Activated CD4-positive, alpha-beta T cell treated with anti-CD3 and anti-CD28 coated beads, Interleukin-2, amount 10 ng/mL, durations not matched to agents 7 days and 5 days (primary cell): ENCODE data around the gene RASGRP1. TPM values are rescaled to one million over a fixed set of nuclear protein-coding genes. Genes with fewer than 3 reads are reported as not detected.
A peak's percentile ranks its signal among the peaks of the same experiment; 100 is the strongest.

Source experiments
- CTCF ChIA-PET: fragments of 350-600 bp; sonication (Branson Sonifier 250); formaldehyde crosslinking; loops from one replicate; lab custom pipeline; 2021; ENCODE audit warnings: antibody characterized with exemption; lab: Charles Lee
- POLR2A ChIA-PET: fragments of 350-600 bp; sonication (Branson Sonifier 250); formaldehyde crosslinking; loops from one replicate; lab custom pipeline; 2021; ENCODE audit warnings: antibody characterized with exemption; lab: Charles Lee
- DNase-seq: peaks from one replicate; pipeline ENCODE4 v3.0.0-alpha.2; 2020
- H3K27ac Mint-ChIP-seq: one replicate; pipeline ENCODE4 v1.8.0; 2021; ENCODE audit warnings: mild to moderate bottlenecking, moderate library complexity, mixed read lengths
- H3K27me3 Mint-ChIP-seq: one replicate; pipeline ENCODE4 v1.8.0; 2021; ENCODE audit warnings: mixed read lengths
- H3K36me3 Mint-ChIP-seq: one replicate; pipeline ENCODE4 v1.8.0; 2021; ENCODE audit warnings: low read depth, mixed read lengths
- H3K4me1 Mint-ChIP-seq: one replicate; pipeline ENCODE4 v1.8.0; 2021; ENCODE audit warnings: mixed read lengths
- H3K4me3 Mint-ChIP-seq: one replicate; pipeline ENCODE4 v1.8.0; 2021; ENCODE audit warnings: mild to moderate bottlenecking, moderate library complexity, mixed read lengths
- H3K9me3 Mint-ChIP-seq: one replicate; pipeline ENCODE4 v1.8.0; 2021; ENCODE audit warnings: mixed read lengths
- total RNA-seq, 2 experiments: library from RNA; stranded (reverse); gene quantifications; one replicate each; pipeline ENCODE4 v1.2.3, GENCODE V29; 2021

Gene RASGRP1
- 100 to 1,000 TPM; 185 to 204 TPM for total RNA-seq

DNA sequence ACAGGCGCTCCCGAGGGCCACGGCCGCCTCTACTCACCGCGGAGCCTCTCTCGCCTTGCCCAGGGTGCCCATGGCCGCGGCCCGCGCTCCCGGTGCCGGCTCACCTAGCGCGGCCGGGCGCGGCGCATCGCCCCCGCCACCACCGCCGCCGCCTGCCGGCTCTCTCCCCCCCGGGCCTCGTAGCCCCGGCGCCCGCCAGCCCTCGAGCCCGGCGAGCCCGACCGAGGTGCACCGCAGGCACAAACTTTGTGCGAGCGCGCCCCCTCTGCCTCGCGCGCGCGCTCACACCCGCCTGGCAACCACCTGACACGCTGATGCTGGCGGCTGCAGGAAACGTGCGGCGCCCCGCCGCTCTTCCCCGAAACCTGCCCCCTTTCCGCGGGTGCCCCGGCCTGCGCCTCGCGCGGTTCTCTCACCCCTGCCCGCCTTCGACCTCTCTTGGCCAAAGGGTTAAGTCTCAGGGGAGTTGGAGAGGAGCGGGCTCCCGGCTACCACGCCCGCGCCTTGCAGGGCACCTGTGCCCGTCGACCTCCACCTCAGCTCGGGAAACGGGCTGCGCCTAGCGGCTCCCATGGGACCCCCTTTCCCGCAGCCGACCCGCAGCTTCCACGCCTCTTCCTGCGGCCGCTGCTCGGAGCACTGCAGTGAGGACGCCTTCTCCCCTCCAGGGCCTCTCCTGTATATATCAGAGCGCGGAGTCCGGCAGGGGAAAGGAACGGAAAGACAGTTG lies at the start of gene RASGRP1:
Gene RASGRP1, minus strand, starts transcription at position 258 of the 730 bp plus-strand sequence. Its CDS starts 186 bp downstream, at position 72.
- H3K4me1 Mint-ChIP-seq: peaks cover 50% of the 10 kb centered on the region
- no peaks in the 10 kb centered on the region for H3K27me3 Mint-ChIP-seq
- POLR2A ChIA-PET: interaction anchor here (0.9 to 2.3 kb wide), 8 partner anchors 47 to 135 kb away, joined by 3 to 20 read pairs (median 10); no protein-coding TSS in a partner anchor
- peak; percentile 89 for DNase-seq
- CTCF ChIA-PET: interaction anchor here (0.7 to 9.6 kb wide), 54 partner anchors 9 to 158 kb away, joined by 3 to 194 read pairs (median 6); no protein-coding TSS in a partner anchor
- peak within 1 kb of the TSS; percentile 95 for H3K27ac Mint-ChIP-seq
- H3K36me3 Mint-ChIP-seq: peaks cover 51% of the 10 kb centered on the region
- H3K9me3 Mint-ChIP-seq: peaks cover 2% of the 10 kb centered on the region
- H3K4me3 Mint-ChIP-seq: peak within 1 kb of the TSS; percentile 98

DNA sequence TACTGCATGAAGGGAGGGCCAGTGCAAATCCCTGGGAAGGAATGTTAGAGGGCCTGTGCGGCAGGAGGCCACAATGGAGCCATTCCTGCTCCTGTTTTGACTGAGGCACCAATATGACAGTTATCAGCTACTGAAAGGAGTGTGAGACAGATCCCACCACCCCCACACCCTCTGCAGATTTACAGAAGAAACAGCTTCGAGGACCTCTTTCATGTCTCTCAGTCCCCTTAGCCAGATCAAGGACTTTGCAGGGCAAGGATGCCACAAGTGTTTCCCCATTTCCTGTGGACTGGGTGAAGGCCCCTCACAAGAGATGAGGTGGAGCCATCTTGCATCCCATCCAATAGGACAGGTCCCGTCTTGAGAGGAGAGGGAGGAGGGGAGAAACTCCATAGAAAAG lies 48.5 kb upstream of the RASGRP1 start:
- no peak for DNase-seq
- no peak overlapping the region for H3K4me3 Mint-ChIP-seq
- no peaks in the 10 kb centered on the region for H3K27me3 Mint-ChIP-seq
- CTCF ChIA-PET: interaction anchor here (0.8 to 6.4 kb wide), 7 partner anchors 11 to 75 kb away, joined by 3 to 33 read pairs (median 4); partner anchors contain the start of gene RASGRP1
- POLR2A ChIA-PET: no interaction called here
- H3K9me3 Mint-ChIP-seq: peaks cover 14% of the 10 kb centered on the region
- H3K4me1 Mint-ChIP-seq: peaks cover 63% of the 10 kb centered on the region
- H3K27ac Mint-ChIP-seq: peak overlapping the region; percentile 96
- peaks cover 19% of the 10 kb centered on the region for H3K36me3 Mint-ChIP-seq

DNA sequence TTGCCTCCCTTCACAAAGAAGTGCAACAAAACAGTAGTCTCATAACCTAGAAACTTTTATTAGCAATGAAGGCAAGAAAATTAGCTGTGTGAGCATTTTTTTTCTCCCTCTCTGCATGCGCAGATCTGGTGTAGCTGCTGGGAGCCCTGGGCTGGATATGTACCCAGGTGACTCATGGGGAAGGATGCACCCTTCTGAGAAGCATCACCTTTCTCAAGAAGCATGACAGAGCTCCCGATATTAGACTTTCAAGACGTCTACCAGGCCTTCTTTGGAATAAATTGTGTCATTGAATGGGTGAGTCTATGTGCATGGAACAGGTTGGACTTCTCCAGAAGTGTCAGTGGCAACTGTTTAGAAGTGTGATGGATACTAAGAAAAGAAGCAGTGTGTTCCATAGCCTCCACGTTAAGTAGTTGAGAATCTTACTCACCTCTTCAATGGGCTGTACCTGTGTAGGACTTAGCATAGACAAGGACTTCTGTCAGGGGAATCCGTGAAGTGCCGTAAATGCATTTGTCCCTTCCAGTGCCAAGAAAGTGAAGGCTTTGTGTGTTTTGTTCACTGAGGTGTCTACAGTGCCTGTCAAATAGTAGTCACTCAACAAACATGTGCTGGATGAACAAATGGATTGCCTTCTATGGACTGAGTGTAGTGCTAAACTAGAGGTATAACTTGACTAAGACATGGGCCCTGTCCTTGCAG lies 47.7 kb upstream of the RASGRP1 start:
- ChIA-PET CTCF (interaction anchor here (0.6 to 6.4 kb wide), 17 partner anchors 8 to 79 kb away, joined by 3 to 33 read pairs (median 4); partner anchors contain the start of gene RASGRP1), POLR2A (interaction anchor here (0.6 to 2.1 kb wide), 5 partner anchors 40 to 74 kb away, joined by 3 to 19 read pairs (median 4); no protein-coding TSS in a partner anchor)
- Mint-ChIP-seq H3K4me3 (peak overlapping the region; percentile 67), H3K9me3 (peaks cover 14% of the 10 kb centered on the region), H3K4me1 (peaks cover 60% of the 10 kb centered on the region), H3K27me3 (no peaks in the 10 kb centered on the region), H3K27ac (peak overlapping the region; percentile 96), H3K36me3 (peaks cover 19% of the 10 kb centered on the region)
- DNase-seq: peak; percentile 39

DNA sequence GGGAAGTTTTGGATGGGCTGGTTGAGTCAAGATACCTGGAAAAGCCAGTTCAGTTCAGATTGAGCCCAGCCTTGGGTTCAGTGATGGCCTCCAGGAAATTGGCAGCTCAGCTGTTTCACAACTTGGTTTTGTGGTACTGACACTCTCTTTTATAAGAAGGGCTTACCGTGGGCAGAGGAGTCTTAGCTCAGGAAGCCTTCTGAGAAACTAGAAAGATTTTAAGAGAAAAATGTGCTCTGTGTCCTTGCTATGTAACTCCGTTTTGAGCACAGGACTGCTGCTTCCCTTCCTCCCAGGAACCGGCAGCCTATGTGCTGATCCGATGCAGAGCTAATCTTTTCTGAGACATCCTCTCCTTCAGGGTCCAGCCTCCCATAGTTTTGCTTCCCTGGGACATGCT lies 46.6 kb upstream of the RASGRP1 start:
- Mint-ChIP-seq H3K27ac (peak overlapping the region; percentile 96), H3K36me3 (peaks cover 19% of the 10 kb centered on the region), H3K4me3 (peak overlapping the region; percentile 67), H3K4me1 (peaks cover 67% of the 10 kb centered on the region), H3K9me3 (peaks cover 14% of the 10 kb centered on the region), H3K27me3 (no peaks in the 10 kb centered on the region)
- DNase-seq: peak; percentile 61
- CTCF ChIA-PET: interaction anchor here (0.8 to 6.4 kb wide), 17 partner anchors 9 to 87 kb away, joined by 3 to 33 read pairs (median 4); partner anchors contain the start of gene RASGRP1
- POLR2A ChIA-PET: interaction anchor here (0.7 to 2.1 kb wide), 7 partner anchors 18 to 75 kb away, joined by 3 to 19 read pairs (median 4); no protein-coding TSS in a partner anchor

DNA sequence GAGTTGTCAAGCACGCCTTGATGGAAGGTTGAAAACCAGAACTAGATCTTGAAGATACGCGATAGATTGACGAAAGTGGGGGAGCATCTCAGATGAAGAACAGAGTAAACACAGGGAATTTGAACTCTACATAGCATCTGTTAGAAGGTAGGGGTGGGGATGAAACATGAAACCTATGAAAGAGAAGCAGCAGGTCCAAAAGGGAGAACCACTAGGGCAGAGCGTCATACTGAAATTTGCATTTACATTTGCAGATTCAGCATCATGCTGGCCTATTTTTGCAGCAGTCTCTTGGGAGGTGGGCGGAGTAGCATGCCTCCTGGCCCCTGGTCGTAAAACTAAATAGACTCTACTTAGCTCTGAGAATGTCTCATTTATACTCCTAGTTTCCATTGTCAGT lies 46.1 kb upstream of the RASGRP1 start:
- CTCF ChIA-PET: interaction anchor here (0.8 to 6.4 kb wide), 14 partner anchors 10 to 87 kb away, joined by 3 to 33 read pairs (median 4); partner anchors contain the start of gene RASGRP1
- peaks cover 14% of the 10 kb centered on the region for H3K9me3 Mint-ChIP-seq
- peak overlapping the region; percentile 96 for H3K27ac Mint-ChIP-seq
- peaks cover 68% of the 10 kb centered on the region for H3K4me1 Mint-ChIP-seq
- DNase-seq: peak; percentile 53
- H3K27me3 Mint-ChIP-seq: no peaks in the 10 kb centered on the region
- peak overlapping the region; percentile 67 for H3K4me3 Mint-ChIP-seq
- POLR2A ChIA-PET: interaction anchor here (0.7 to 2.1 kb wide), 6 partner anchors 18 to 72 kb away, joined by 3 to 19 read pairs (median 4); no protein-coding TSS in a partner anchor
- peaks cover 19% of the 10 kb centered on the region for H3K36me3 Mint-ChIP-seq

DNA sequence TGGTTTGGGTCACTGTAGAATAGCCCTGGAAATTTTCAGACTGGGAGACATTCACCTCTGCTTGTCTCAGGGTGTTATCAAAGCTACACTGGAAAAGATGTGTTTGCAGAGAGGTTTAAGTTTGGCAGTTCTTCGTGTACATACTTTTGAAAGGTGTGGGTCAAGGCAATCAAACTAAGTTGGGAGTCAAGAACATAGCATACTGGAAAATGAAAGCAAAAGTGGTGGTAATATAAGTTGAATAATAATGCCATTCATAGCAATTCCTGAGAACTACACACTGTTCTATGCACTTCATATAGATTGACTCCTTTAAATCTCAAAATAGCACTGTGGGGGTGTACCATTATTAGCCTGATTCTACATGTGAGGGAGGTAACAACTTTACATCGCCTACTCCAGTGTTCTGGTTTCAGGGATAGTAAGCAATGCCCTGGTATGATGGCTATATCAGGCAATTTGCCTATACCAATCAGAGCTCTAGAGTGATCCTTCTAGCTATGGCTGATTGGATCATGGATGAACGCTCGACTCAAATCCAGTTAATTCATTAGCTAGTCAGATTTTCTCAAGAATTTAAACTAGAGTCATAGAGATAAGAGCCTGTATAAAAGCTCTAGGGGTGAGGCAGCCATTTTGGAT lies 44.6 kb upstream of the RASGRP1 start:
- Mint-ChIP-seq H3K4me3 (no peak overlapping the region), H3K27me3 (no peaks in the 10 kb centered on the region), H3K9me3 (peaks cover 14% of the 10 kb centered on the region), H3K27ac (peak overlapping the region; percentile 96), H3K36me3 (peaks cover 19% of the 10 kb centered on the region), H3K4me1 (peaks cover 69% of the 10 kb centered on the region)
- ChIA-PET CTCF (interaction anchor here (0.6 to 6.4 kb wide), 8 partner anchors 8 to 729 kb away, joined by 3 to 33 read pairs (median 4); partner anchors contain the start of gene RASGRP1), POLR2A (interaction anchor here (0.5 kb wide), 1 partner anchor 536 kb away, joined by 4 read pairs; no protein-coding TSS in a partner anchor)
- no peak for DNase-seq

DNA sequence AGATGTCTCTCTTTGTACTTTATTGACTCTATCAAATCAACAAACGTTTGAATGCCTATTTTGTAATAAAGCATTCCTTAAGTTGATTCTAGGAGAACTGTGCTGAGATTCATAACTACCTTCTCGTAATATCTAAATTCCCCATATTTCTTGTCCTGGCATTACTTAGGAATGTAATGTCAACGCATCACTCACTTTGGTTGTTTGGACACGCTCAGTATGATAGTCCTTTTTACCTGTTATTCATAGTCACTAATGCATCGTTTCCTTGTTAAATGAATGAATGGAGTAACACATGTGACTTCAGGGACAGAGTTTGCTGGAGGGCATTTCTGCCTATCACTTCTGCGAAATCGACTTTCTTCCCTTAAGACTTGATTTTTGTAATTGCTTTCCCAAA lies 44.1 kb upstream of the RASGRP1 start:
- Mint-ChIP-seq H3K27me3 (no peaks in the 10 kb centered on the region), H3K27ac (peak overlapping the region; percentile 96), H3K9me3 (peaks cover 14% of the 10 kb centered on the region), H3K4me3 (no peak overlapping the region), H3K4me1 (peaks cover 67% of the 10 kb centered on the region), H3K36me3 (peaks cover 19% of the 10 kb centered on the region)
- CTCF ChIA-PET: interaction anchor here (1.2 to 6.4 kb wide), 5 partner anchors 10 to 44 kb away, joined by 3 to 33 read pairs (median 6); partner anchors contain the start of gene RASGRP1
- POLR2A ChIA-PET: no interaction called here
- DNase-seq: no peak

DNA sequence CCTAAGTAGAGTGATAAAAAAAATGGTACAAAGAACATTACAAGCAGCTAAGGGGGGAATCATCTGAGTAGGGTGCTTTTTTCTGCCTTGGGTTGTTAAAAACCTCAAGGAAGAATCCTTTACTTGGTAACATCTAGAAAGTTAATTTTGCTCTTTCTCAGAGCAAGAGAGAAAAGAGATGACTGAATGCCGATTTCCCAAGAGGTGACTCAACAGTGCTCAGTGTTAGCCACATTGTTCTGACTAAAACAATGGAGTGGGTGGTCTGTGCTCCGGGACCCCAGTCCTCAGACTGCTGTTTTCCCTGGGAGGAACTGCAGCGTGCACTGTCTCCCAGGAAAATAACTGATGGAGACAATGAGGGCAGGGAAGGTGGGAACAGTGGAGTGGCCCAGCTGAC lies 41.1 kb upstream of the RASGRP1 start:
- no peak overlapping the region for H3K27ac Mint-ChIP-seq
- H3K9me3 Mint-ChIP-seq: peaks cover 11% of the 10 kb centered on the region
- CTCF ChIA-PET: interaction anchor here (1.6 kb wide), 1 partner anchor 42 kb away, joined by 6 read pairs; the partner anchor contains the start of gene RASGRP1
- peaks cover 38% of the 10 kb centered on the region for H3K4me1 Mint-ChIP-seq
- no peak overlapping the region for H3K4me3 Mint-ChIP-seq
- POLR2A ChIA-PET: no interaction called here
- H3K27me3 Mint-ChIP-seq: no peaks in the 10 kb centered on the region
- DNase-seq: no peak
- H3K36me3 Mint-ChIP-seq: peaks cover 14% of the 10 kb centered on the region

DNA sequence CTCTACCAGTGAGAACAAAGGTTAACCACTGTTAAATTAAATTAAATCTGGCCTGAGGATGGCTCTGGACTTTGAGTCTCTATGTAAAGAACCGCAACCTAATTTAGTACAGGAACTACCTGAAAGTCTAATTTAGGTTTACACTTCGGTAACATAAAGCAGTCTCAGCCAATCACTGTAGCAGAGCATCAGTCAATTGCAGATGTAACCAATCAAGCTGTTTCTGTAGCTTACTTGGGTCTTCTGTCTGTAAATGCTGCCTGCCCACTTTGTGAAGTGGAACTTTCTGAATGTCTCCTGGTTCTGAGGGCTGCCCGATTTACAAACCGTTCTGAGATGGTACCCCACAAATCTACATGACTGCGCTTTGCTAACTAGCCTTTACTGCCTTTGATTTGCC lies 39.1 kb upstream of the RASGRP1 start:
- ChIA-PET POLR2A (no interaction called here), CTCF (interaction anchor here (0.9 to 1.5 kb wide), 4 partner anchors 9 to 49 kb away, joined by 3 to 7 read pairs (median 3); partner anchors contain the start of gene RASGRP1)
- Mint-ChIP-seq H3K4me1 (peaks cover 18% of the 10 kb centered on the region), H3K27me3 (no peaks in the 10 kb centered on the region), H3K36me3 (peaks cover 4% of the 10 kb centered on the region), H3K9me3 (peaks cover under 1% of the 10 kb centered on the region), H3K4me3 (no peak overlapping the region), H3K27ac (no peak overlapping the region)
- no peak for DNase-seq

DNA sequence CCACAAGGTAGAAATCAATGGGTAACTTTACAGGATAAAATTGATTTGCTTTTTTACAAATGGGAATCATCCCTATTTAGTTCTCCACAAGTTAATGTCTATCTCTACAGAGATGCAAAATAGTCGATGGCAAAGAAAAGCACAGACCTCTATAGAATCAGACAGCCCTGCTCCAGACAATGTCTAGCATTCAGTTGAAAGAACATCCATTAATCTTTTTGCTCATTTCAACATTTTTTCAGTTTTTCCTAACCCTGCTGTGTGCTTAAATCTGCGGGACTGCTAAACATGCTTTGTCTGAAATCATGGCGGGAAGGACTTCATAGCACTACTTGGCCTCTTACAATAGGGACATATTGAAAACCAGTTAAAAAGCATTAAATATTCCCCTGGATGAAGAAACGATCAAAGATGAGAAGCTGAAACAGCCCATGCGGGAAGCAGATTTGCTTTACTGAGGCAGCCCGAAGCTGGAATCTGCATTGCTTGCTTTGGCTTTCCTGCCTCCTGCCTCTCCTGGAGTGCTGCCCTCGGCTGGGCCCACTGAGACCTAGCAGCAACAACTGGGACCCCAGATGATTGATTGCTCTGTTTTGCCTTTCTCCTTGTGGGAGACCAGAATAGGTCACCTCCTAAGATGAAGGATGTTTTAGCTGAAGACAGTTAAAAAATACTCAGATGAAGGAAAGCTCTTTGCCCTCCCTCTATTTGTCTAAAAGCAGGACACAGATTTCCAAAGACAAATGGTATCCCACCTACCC lies 38.5 kb upstream of the RASGRP1 start:
- ChIA-PET CTCF (interaction anchor here (0.9 to 1.5 kb wide), 3 partner anchors 9 to 39 kb away, joined by 3 to 7 read pairs (median 3); partner anchors contain the start of gene RASGRP1), POLR2A (no interaction called here)
- H3K27me3 Mint-ChIP-seq: no peaks in the 10 kb centered on the region
- no peak overlapping the region for H3K27ac Mint-ChIP-seq
- H3K4me1 Mint-ChIP-seq: peaks cover 12% of the 10 kb centered on the region
- H3K9me3 Mint-ChIP-seq: no peaks in the 10 kb centered on the region
- H3K36me3 Mint-ChIP-seq: peaks cover 4% of the 10 kb centered on the region
- H3K4me3 Mint-ChIP-seq: no peak overlapping the region
- DNase-seq: no peak

DNA sequence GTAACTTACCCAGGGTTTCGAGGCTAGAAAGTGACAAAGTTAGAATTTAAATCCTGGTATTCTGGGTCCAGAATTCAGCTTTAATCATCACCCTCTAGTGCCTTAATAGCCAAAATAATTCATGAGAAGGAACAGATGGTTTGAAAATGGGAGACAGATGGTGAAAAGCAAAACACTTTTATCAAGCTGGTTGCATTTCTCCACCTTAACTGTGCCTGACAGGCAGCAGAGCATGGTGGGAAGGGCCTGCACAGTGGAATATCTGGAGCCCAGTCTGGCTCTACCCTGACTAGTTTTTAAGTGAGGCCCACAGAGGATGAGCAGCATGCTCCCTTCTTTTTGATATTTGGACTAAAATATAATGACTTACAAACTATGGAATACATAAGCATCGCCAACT lies 35.6 kb upstream of the RASGRP1 start:
- H3K27me3 Mint-ChIP-seq: no peaks in the 10 kb centered on the region
- no peak overlapping the region for H3K27ac Mint-ChIP-seq
- POLR2A ChIA-PET: no interaction called here
- H3K4me3 Mint-ChIP-seq: no peak overlapping the region
- peaks cover 4% of the 10 kb centered on the region for H3K36me3 Mint-ChIP-seq
- no peak for DNase-seq
- no peaks in the 10 kb centered on the region for H3K9me3 Mint-ChIP-seq
- CTCF ChIA-PET: interaction anchor here (1.3 to 1.5 kb wide), 3 partner anchors 9 to 36 kb away, joined by 3 to 5 read pairs (median 4); no protein-coding TSS in a partner anchor
- peaks cover 3% of the 10 kb centered on the region for H3K4me1 Mint-ChIP-seq
